Adrenal gland (tissue), 12 donors: ENCODE results near the gene PHACTR3. TPM values are rescaled to one million over a fixed set of nuclear protein-coding genes. Genes with fewer than 3 reads are reported as not detected.

Experiments
- DNase-seq, 7 donors: peaks; one replicate each; pipeline ENCODE4 v3.0.0-alpha.2; 2019 to 2020
- H3K27ac ChIP-seq, 5 donors: fragments of 200-600 bp; sonication (generic) in 4 of 5; 1 replicate in 3 of 5; 2 replicates in 2 of 5; pipeline versions ENCODE4 v1.5.1 to v1.8.0; 2016 to 2020; ENCODE audit warnings: mild to moderate bottlenecking in 1 of 5
- H3K27me3 ChIP-seq: fragments of 200-600 bp; 2 replicates; pipeline ENCODE4 v1.8.0; 2021
- H3K36me3 ChIP-seq, 2 donors: fragments of 200-600 bp; replicated peaks in 1 of 2; 1 replicate in 1 of 2; 2 replicates in 1 of 2; pipeline versions ENCODE4 v1.5.1 to v1.8.0; 2018 to 2022
- H3K4me1 ChIP-seq, 2 donors: fragments of 200-600 bp; replicated peaks in 1 of 2; 1 replicate in 1 of 2; 2 replicates in 1 of 2; pipeline versions ENCODE4 v1.5.1 to v1.8.0; 2018 to 2021
- H3K4me3 ChIP-seq, 4 donors: fragments of 200-600 bp; sonication (generic) in 3 of 4; one replicate each; pipeline ENCODE4 v1.5.1; 2016 to 2018
- H3K9me3 ChIP-seq, 3 donors: fragments of 200-600 bp; sonication (generic) in 1 of 3; replicated peaks in 1 of 3; 1 replicate in 2 of 3; 2 replicates in 1 of 3; pipeline versions ENCODE4 v1.5.1 to v1.8.0; 2016 to 2021
- POLR2A ChIP-seq, 2 donors: fragments of 450-650 bp; IDR thresholded peaks; one replicate each; pipeline ENCODE4 v1.6.1; 2017; ENCODE audit warnings: antibody characterized with exemption in 2 of 2, mild to moderate bottlenecking in 2 of 2, moderate library complexity in 1 of 2
- WGBS, 4 donors: extraction: QIAGEN DNeasy Blood & Tissue Kit in 2 of 4; methylation state at CpG; one replicate each; pipeline versions ENCODE4 v1.1.5 to v1.1.7; 2013 to 2017; 5-methylcytosine and 5-hydroxymethylcytosine counted together
- intact Hi-C, 2 donors: fragments of 100-400 bp; cut with DNase I; formaldehyde crosslinking; loops; one replicate each; pipeline versions ENCODE4 v1.14.1 to v1.15.0; 2022 to 2023
- polyA plus RNA-seq, 3 donors: library from polyadenylated mRNA; stranded (reverse); fragments of 200-250 nt in 2 of 3; fragments of 350-450 nt in 1 of 3; fragmentation: Illumina TruSeq in 1 of 3; extraction: RNeasy Lipid Tissue Mini Kit (QIAGEN cat#74804) in 1 of 3; gene quantifications; one replicate each; pipeline ENCODE4 v1.2.3, GENCODE V29; 2013 to 2014
- total RNA-seq, 9 donors: library from RNA; depleted of rRNA in 4 of 9; stranded (reverse); fragments of >200 nt in 4 of 9; fragments of 120-200 nt in 1 of 9; fragmentation: NEBNext Ultra II Directional in 1 of 9; extraction: Animal tissue kit (Norgen Biotek cat#: 25700) in 1 of 9; gene quantifications; one replicate each; pipeline versions ENCODE4 v1.1.0 to v1.2.4, GENCODE V29; 2013 to 2023
- TF ChIP-seq, protein P1 (sequence below), 6 experiments: fragments of 450-650 bp in 4 of 6; fragments of 200-600 bp in 2 of 6; sonication (generic) in 1 of 6; IDR thresholded peaks; 1 replicate in 5 of 6; 2 replicates in 1 of 6; pipeline versions ENCODE4 v1.5.1 to v1.8.0; 2016 to 2021; ENCODE audit warnings: antibody characterized with exemption in 6 of 6, mild to moderate bottlenecking in 2 of 6, moderate library complexity in 1 of 6
- donor health status: healthy with polysubstance abuse.
- donor health status: Bipolar disorder and iron deficiency.
- donor health status: DM: yes; HTN: yes; CAD: no.
- donor health status: DM: no; HTN: no; CAD: no.
- donor health status: DM: no; HTN: no; CAD: no.
- donor health status: DM: yes; HTN: yes; CAD: no.

PHACTR3 gene
- total and polyA plus RNA-seq, 12 donors: 0.17 to 4.5 (median 0.81) TPM

- TF ChIP-seq, protein P1, sequence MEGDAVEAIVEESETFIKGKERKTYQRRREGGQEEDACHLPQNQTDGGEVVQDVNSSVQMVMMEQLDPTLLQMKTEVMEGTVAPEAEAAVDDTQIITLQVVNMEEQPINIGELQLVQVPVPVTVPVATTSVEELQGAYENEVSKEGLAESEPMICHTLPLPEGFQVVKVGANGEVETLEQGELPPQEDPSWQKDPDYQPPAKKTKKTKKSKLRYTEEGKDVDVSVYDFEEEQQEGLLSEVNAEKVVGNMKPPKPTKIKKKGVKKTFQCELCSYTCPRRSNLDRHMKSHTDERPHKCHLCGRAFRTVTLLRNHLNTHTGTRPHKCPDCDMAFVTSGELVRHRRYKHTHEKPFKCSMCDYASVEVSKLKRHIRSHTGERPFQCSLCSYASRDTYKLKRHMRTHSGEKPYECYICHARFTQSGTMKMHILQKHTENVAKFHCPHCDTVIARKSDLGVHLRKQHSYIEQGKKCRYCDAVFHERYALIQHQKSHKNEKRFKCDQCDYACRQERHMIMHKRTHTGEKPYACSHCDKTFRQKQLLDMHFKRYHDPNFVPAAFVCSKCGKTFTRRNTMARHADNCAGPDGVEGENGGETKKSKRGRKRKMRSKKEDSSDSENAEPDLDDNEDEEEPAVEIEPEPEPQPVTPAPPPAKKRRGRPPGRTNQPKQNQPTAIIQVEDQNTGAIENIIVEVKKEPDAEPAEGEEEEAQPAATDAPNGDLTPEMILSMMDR (IDR thresholded peaks at IDR 0.05): no peak
- no peak for TF ChIP-seq POLR2A (IDR thresholded peaks at IDR 0.05)
- H3K4me1 ChIP-seq: no peaks in the 10 kb centered on the region
- WGBS, 4 donors: 66 to 83% (median 80%) methylated on average over 9 of the region's 9 CpGs
- intact Hi-C loops: no loop called here
- H3K27ac ChIP-seq: no peak overlapping the region
- H3K36me3 ChIP-seq: no peaks in the 10 kb centered on the region
- no peak for DNase-seq
- H3K9me3 ChIP-seq: no peaks in the 10 kb centered on the region
- no peak overlapping the region for H3K4me3 ChIP-seq
- H3K27me3 ChIP-seq: peaks cover 14% of the 10 kb centered on the region
These were observed 140.9 kb downstream of the PHACTR3 start for GRCh38 chr20:59745201-59745600.

DNA sequence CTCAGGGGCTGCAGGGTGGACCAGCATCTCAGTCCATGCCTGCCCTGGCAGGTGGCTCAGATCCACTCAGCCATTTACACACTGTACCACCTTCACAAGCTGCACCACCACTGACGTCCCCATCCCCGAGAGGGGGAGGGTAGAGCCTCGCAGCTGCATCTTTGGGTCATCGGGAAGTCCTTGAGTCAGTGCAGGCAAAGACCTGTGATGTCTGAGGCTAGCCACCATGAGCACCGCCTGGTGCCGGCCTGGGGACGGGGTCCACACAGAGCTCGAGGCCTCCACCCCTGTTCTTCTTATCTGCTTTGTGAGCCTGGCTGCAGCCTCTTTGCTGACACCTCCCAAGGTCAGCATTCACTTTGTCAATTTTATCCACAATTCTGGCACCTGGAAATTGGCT, 141.4 kb downstream of the PHACTR3 start:
- no peak for TF ChIP-seq POLR2A (IDR thresholded peaks at IDR 0.05)
- TF ChIP-seq, protein P1 (IDR thresholded peaks at IDR 0.05): no peak
- no peak overlapping the region for H3K27ac ChIP-seq
- intact Hi-C loops: no loop called here
- no peak overlapping the region for H3K4me3 ChIP-seq
- no peaks in the 10 kb centered on the region for H3K36me3 ChIP-seq
- no peak for DNase-seq
- peaks cover 17% of the 10 kb centered on the region for H3K27me3 ChIP-seq
- WGBS, 4 donors: 54 to 84% (median 73%) methylated on average over 3 to 8 of the region's 8 CpGs
- H3K4me1 ChIP-seq: no peaks in the 10 kb centered on the region
- no peaks in the 10 kb centered on the region for H3K9me3 ChIP-seq

GRCh38 chr20:59746155-59746554, 141.8 kb downstream of the PHACTR3 start:
- Histone ChIP-seq H3K36me3 (no peaks in the 10 kb centered on the region), H3K4me1 (no peaks in the 10 kb centered on the region), H3K4me3 (no peak overlapping the region), H3K27me3 (peaks cover 15% of the 10 kb centered on the region), H3K27ac (no peak overlapping the region), H3K9me3 (no peaks in the 10 kb centered on the region)
- TF ChIP-seq POLR2A (IDR thresholded peaks at IDR 0.05): no peak
- TF ChIP-seq, protein P1 (IDR thresholded peaks at IDR 0.05): no peak
- WGBS, 4 donors: 63 to 88% (median 86%) methylated on average over 3 to 4 of the region's 4 CpGs
- intact Hi-C loops: no loop called here
- DNase-seq: no peak

DNA sequence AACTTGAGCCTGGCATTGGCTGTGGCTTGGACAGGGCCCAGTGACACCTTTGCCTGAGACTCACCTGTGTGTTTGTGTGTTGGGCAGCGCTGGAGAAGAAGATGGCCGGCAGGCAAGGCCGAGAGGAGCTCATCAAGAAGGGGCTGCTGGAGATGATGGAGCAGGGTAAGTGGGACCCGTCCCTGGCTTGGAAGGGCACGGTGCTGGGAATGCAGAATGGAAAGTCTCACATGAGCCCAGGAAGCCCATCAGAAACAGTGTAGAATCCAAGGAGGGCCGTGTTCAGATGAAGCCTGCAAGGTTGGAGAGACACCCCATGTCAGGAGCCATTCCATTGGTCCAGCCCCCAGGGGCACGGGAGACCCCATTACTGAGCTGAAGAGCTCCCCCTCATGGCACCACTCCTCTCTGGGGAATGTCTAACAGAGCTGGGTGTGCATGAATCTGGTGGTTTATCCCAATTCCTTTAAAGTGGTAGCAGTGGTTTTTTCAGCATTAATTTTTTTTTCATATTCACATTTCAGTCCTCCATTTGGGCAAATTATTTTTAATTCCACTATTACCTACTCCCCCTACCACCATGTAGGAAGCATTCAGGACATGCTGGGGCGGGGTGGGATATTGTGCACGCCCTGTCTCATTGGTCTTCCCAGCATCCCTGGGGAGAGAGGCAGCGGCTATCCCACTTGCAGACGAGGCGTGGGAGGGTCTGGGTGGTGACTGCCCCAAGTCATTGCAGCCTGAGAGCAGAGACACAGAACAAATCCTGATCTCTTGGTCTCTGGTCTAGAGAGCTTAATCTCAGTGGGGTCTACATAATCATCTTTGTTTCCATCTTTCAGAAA, 143.6 kb downstream of the PHACTR3 start:
- H3K36me3 ChIP-seq: no peaks in the 10 kb centered on the region
- H3K4me3 ChIP-seq: no peak overlapping the region
- peaks cover 0 to 5% of the 10 kb centered on the region in 2 donors for H3K4me1 ChIP-seq
- no peak for DNase-seq
- H3K27me3 ChIP-seq: peaks cover 22% of the 10 kb centered on the region
- no peak overlapping the region for H3K27ac ChIP-seq
- TF ChIP-seq, protein P1 (IDR thresholded peaks at IDR 0.05): no peak
- TF ChIP-seq POLR2A (IDR thresholded peaks at IDR 0.05): no peak
- H3K9me3 ChIP-seq: no peaks in the 10 kb centered on the region
- intact Hi-C loops: no loop called here
- 78 to 81% (median 79%) methylated on average over 11 to 12 of the region's 12 CpGs for WGBS, 4 donors
